OCI-LY1 (cell line): ENCODE measurements around the gene N4BP2L1.

Source experiments
- H2AFZ ChIP-seq: fragments of 200-600 bp; sonication (generic), shearing (Covaris generic); 2 replicates; pipeline ENCODE4 v1.6.0; 2014; ENCODE audit warnings: antibody characterized with exemption, mild to moderate bottlenecking, low read length
- H3F3A ChIP-seq: fragments of 200-600 bp; sonication (generic), shearing (Covaris generic); 2 replicates; pipeline ENCODE4 v1.6.0; 2014; ENCODE audit warnings: mild to moderate bottlenecking, antibody characterized with exemption, low read length, moderate library complexity; ENCODE audit not compliant: insufficient read depth
- H3K27ac ChIP-seq: fragments of 200-600 bp; sonication (generic); 2 replicates; pipeline ENCODE4 v1.5.1; 2014; ENCODE audit warnings: low read length, mixed run types, mild to moderate bottlenecking, low read depth; ENCODE audit not compliant: poor library complexity, severe bottlenecking
- H3K27me3 ChIP-seq: fragments of 200-600 bp; sonication (generic); 2 replicates; pipeline ENCODE4 v1.6.0; 2014; ENCODE audit warnings: antibody characterized with exemption, mild to moderate bottlenecking, low read length, moderate library complexity; ENCODE audit not compliant: insufficient read depth
- H3K36me3 ChIP-seq: fragments of 200-600 bp; sonication (generic); 2 replicates; pipeline ENCODE4 v1.6.1; 2014; ENCODE audit warnings: mild to moderate bottlenecking, antibody characterized with exemption, low read length, moderate library complexity, mixed read lengths; ENCODE audit not compliant: insufficient read depth
- H3K4me1 ChIP-seq: fragments of 200-600 bp; sonication (generic); 2 replicates; pipeline ENCODE4 v1.5.1; 2014; ENCODE audit warnings: mild to moderate bottlenecking, low read length, moderate library complexity; ENCODE audit not compliant: insufficient read depth, severe bottlenecking
- H3K4me2 ChIP-seq: fragments of 200-600 bp; sonication (generic), shearing (Covaris generic); 2 replicates; pipeline ENCODE4 v1.6.1; 2014; ENCODE audit warnings: low read length
- H3K4me3 ChIP-seq: fragments of 200-600 bp; sonication (generic); 2 replicates; pipeline ENCODE4 v1.5.1; 2014; ENCODE audit warnings: low read length, low read depth, mild to moderate bottlenecking, mixed read lengths; ENCODE audit not compliant: poor library complexity, severe bottlenecking
- H3K79me2 ChIP-seq: fragments of 200-600 bp; shearing (Covaris generic); 2 replicates; pipeline ENCODE4 v1.6.1; 2016; ENCODE audit warnings: mixed run types, low read length, mixed read lengths; ENCODE audit not compliant: insufficient read depth
- H3K9ac ChIP-seq: fragments of 200-600 bp; sonication (generic), shearing (Covaris generic); 2 replicates; pipeline ENCODE4 v1.6.1; 2014; ENCODE audit warnings: mild to moderate bottlenecking, low read length, mixed read lengths
- H3K9me2 ChIP-seq: fragments of 200-600 bp; sonication (generic), shearing (Covaris generic); 2 replicates; pipeline ENCODE4 v1.6.1; 2014; ENCODE audit warnings: low read depth, mild to moderate bottlenecking, low read length, mixed read lengths
- H3K9me3 ChIP-seq: fragments of 200-600 bp; shearing (Covaris generic); 2 replicates; pipeline ENCODE4 v1.6.1; 2014; ENCODE audit warnings: low read length, mixed read lengths
- H4K20me1 ChIP-seq: fragments of 200-600 bp; sonication (generic), shearing (Covaris generic); 2 replicates; pipeline ENCODE4 v1.6.0; 2016; ENCODE audit warnings: mild to moderate bottlenecking, low read length; ENCODE audit not compliant: insufficient read depth
- CTCF ChIP-seq: fragments of 200-600 bp; sonication (generic), shearing (Covaris generic); IDR thresholded peaks from 2 replicates; pipeline ENCODE4 v1.5.1; 2017; ENCODE audit warnings: mild to moderate bottlenecking, antibody characterized with exemption, low read length, moderate library complexity, mixed read lengths
- EZH2 ChIP-seq: fragments of 200-600 bp; sonication (generic), shearing (Covaris generic); IDR thresholded peaks from 2 replicates; pipeline ENCODE4 v1.8.0; 2017; ENCODE audit warnings: borderline replicate concordance, mixed run types, mild to moderate bottlenecking, antibody characterized with exemption, low read length, moderate library complexity, mixed read lengths

Gene N4BP2L1

GRCh38 chr13:32415019-32415418 lies 12.9 kb downstream of the N4BP2L1 start:
- Histone ChIP-seq H3K4me2 (no peak overlapping the region), H3K79me2 (no peaks in the 10 kb centered on the region), H3K27ac (no peak overlapping the region), H3K27me3 (no peaks in the 10 kb centered on the region), H3K4me1 (no peaks in the 10 kb centered on the region), H3K9ac (no peak overlapping the region), H3K9me3 (peaks cover 5% of the 10 kb centered on the region; the same call in 1 of the 2 replicates), H3K4me3 (no peak overlapping the region), H3K9me2 (no peaks in the 10 kb centered on the region), H2AFZ (no peak overlapping the region), H4K20me1 (no peaks in the 10 kb centered on the region), H3K36me3 (peaks cover 8% of the 10 kb centered on the region), H3F3A (no peaks in the 10 kb centered on the region)
- TF ChIP-seq EZH2: no peak
- TF ChIP-seq CTCF: peak; percentile 62

- H3F3A ChIP-seq: no peaks in the 10 kb centered on the region
- H3K79me2 ChIP-seq: no peaks in the 10 kb centered on the region
- peaks cover 3% of the 10 kb centered on the region for H3K36me3 ChIP-seq
- H2AFZ ChIP-seq: no peak overlapping the region
- no peak overlapping the region for H3K4me3 ChIP-seq
- H3K4me1 ChIP-seq: no peaks in the 10 kb centered on the region
- peaks cover under 1% of the 10 kb centered on the region; the same call in 1 of the 2 replicates for H3K9me3 ChIP-seq
- no peaks in the 10 kb centered on the region for H4K20me1 ChIP-seq
- no peaks in the 10 kb centered on the region for H3K27me3 ChIP-seq
- no peak overlapping the region for H3K4me2 ChIP-seq
- no peaks in the 10 kb centered on the region for H3K9me2 ChIP-seq
- H3K9ac ChIP-seq: no peak overlapping the region
- H3K27ac ChIP-seq: no peak overlapping the region
- TF ChIP-seq CTCF (no peak), EZH2 (no peak)
Measured at GRCh38 chr13:32414580-32414979, 13.3 kb downstream of the N4BP2L1 start.

GRCh38 chr13:32413284-32413683 lies 14.6 kb downstream of the N4BP2L1 start:
- Histone ChIP-seq H2AFZ (no peak overlapping the region), H3K9me2 (no peaks in the 10 kb centered on the region), H3K4me2 (no peak overlapping the region), H3K79me2 (no peaks in the 10 kb centered on the region), H3K4me1 (peaks cover 6% of the 10 kb centered on the region), H3K27ac (no peak overlapping the region), H3K36me3 (no peaks in the 10 kb centered on the region), H3K27me3 (no peaks in the 10 kb centered on the region), H3K9me3 (no peaks in the 10 kb centered on the region), H3F3A (no peaks in the 10 kb centered on the region), H3K9ac (no peak overlapping the region), H4K20me1 (no peaks in the 10 kb centered on the region), H3K4me3 (no peak overlapping the region)
- TF ChIP-seq CTCF (no peak), EZH2 (no peak)
